Activated CD8-positive, alpha-beta memory T cell treated with anti-CD3 and anti-CD28 coated beads for 4 hours (primary cell): ENCODE data around the gene MEGF11.

Experiments used
- DNase-seq, 2 donors: peaks; one replicate each; pipeline ENCODE4 v3.0.0-alpha.2; 2020; ENCODE audit warnings: low read depth in 2 of 2

The MEGF11 gene

DNA sequence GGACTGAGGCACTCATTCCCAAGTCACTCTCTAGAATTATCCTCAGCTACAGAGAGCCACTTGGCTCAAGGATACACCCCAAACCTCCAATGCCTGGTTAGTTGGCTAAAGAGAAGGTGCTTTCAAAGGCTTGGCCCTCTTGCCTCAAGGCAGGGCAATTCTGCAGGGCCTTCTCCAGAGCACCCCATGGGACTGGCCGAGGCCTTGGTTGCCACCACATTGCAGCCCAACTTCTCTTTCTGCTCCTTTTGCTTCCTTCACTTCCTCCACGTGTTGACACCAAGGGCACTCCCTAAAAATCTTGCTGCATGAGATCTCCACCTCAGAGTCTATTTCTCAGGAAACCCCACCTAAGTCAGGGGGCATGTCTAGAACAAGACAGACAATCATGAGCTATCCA lies 36.7 kb downstream of the MEGF11 start:
- DNase-seq, result no peak

DNA sequence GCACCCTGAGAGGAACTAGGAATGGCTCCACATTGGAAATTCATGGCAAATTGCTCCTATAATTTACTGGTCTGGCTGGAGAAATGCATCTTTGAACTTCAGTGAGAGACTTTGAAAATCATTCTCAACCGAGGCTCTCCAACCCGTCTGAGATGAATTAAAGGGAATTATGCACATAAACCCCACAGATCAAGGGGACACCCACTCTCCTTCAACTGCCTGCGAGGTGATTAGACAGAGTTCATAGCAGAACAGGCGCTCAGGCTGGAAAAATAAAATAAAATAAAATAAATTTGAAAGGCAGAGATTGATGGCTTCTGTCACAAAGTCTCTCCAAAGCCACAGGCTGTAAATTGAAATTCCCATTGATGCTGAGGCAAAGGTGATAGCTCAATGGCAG lies 37.7 kb downstream of the MEGF11 start:
- no peak for DNase-seq

DNA sequence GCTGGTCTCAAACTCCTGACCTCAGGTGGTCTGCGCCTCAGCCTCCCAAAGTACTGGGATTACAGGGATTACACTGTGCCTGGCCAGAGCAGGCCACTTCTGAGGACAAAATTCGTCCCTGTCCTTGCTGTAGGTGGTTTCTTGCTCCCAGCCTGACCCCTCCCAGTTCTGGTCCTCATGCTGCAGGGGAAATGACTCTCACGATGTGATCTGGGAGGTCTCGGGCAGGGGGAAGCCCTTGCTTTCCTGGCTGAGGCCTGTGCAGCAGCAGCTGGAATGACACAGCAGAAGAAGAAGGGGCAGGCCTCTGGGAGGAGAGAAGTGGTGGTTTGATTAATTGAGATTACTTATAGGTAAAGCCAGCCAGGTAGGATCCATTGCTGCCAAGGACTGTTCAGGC lies 39.3 kb downstream of the MEGF11 start:
- DNase-seq, result no peak

- DNase-seq, result no peak
Measured at GRCh38 chr15:66212563-66212921, 41.0 kb downstream of the MEGF11 start.

DNA sequence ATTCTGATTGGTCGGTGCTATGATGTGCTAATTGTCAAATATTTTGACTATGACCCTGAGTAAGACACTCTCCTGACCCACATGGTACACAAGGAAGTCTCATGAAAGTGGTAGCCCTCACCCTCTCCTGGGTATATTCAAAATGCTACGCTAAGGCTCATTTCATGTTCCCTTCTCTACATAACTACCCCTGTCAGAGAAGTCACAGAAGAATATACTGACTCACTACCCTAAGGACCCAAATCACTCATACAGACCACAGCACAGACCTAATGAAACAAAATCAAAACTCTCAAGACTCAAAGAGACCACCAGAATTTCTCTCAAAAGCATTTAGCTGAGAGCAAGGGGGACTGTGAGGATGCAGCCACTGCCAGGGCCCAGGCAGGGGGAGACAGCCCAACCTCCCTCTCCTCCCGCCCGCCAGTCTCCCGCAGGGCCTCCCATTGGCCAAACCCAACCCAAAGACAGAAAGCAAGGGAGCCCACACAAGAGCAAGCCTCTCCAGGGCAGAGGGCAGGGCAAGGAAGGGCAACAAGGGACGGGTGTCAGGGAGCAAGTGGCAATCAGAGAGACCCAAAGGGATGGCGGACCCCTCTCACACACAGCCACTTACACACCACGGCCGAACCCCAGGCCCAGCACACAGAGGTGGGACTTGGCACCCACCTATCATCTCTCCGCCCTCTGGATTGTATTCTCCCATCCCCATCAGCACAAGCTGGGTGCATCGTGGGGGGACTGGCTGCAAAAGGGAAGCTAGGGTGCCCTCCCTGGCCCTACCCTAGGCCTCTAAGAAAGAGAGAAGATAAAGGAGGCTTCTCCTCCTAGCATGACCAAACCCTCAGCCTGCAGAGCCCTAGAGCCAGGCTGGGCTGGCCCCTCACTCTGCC lies 41.6 kb downstream of the MEGF11 start:
- DNase-seq, result no peak

DNA sequence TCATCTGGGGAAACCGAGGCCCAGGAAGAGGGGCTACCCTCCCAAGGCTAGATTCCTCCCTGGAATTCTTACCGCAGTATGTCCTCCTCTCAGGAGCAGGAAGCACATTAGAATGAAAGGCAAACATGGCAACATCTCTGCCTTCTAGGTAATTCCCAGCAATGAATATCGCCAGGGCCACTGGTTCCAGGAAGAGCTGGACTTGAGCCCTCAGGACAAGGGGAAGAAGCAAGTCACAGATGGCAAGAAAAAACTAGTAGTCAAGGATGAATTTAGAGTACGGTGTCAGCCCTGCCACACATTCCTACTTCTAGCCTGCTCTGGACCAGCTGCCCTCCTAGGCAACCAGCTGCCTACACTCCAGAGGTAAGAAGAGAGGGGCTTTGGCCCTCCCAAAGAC lies 42.9 kb downstream of the MEGF11 start:
- no peak for DNase-seq

DNA sequence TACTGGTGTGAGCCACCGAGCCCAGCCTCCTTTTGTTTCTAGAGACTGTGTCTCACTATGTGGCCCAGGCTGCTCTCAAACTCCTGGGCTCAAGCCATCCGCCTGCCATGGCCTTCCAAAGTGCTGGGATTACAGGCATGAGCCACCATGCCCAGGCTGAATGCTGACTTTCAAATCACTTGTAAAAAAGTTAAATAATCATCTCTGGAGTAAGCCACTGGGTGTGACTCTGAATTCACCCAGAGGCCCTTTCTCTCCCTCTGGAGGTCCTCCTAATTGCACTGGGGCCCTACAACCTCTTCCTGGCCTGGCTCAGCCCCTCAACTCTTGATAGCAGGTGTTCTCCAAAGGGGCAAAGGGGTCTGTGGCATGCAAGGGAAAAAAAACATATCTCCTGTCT lies 54.8 kb downstream of the MEGF11 start:
- no peak for DNase-seq

- DNase-seq, result no peak
Measured at GRCh38 chr15:66196602-66197001, 56.9 kb downstream of the MEGF11 start.

DNA sequence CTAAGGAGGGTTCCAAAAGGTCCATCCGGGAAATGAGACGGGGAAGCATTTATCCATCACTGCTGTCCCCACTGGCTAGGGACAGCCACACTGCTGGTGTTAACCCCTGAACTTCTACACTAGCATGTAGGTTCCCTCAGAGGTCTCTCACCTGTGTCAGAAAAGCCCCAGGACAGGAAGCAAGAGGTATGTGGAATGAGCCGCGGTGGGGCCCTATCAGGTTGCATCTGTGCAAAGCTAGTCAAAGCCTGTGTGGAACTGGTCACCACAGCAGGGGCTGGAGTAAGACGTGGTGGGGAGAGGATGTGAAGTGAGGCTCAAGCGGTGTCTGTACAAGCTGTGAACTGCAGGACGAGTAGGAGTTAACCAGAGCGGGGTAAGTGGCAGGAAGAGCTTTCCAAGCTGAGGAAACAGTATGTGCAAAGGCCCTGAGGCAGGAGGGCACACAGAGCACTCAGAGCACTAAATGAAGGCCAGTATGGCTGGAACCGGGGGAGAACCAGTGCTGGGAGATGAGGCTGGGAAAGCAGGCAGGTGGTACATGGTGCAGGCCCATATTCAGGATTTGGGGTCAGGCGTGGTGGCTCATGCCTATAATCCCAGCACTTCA lies 57.8 kb downstream of the MEGF11 start:
- no peak for DNase-seq

- DNase-seq, result no peak
Measured at GRCh38 chr15:66193066-66193465, 60.5 kb downstream of the MEGF11 start.

GRCh38 chr15:66190746-66191145 lies 62.8 kb downstream of the MEGF11 start:
- no peak for DNase-seq

DNA sequence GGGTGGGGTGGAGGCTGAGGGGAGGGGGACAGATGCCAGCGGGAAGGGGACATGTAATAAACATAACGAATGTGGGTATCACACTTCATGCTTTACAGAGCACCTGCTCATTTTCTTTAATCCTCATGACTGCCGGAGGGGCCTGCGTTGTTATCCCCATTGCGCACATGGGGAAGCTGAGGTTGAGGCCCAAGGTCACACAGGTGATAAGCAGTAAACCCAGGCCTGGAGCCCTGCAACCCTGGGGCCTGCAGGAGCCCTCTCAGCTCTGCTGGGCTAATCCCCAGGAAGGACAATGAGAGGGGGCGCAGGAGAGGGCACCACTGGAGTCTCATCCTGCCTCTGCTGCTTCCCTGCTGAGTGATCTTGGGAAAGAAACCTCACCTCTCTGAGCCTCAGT lies 64.3 kb downstream of the MEGF11 start:
- DNase-seq, result no peak

- no peak for DNase-seq
Measured at GRCh38 chr15:66188464-66188863, 65.1 kb downstream of the MEGF11 start.

DNA sequence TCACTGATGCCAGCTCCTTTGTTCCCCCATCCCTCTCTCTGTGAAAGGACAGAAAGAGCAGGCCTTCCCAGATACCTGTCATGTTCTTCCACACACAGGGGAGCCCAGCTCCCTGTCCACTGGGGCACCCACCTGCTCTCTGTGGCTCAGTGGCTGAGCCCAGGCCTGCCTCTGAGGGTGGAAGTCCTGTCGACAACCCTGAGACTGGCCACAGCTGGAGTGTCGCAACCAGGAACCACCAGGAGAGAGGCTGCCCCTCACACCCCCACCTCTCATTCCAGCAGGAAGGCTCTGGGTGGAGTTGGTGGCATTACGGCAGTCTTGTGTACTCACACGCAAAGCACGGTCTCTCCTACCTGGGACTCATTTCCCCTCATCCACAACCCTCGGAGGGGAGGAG lies 66.3 kb downstream of the MEGF11 start:
- no peak for DNase-seq

GRCh38 chr15:66186049-66186825 lies 67.3 kb downstream of the MEGF11 start:
- no peak for DNase-seq

DNA sequence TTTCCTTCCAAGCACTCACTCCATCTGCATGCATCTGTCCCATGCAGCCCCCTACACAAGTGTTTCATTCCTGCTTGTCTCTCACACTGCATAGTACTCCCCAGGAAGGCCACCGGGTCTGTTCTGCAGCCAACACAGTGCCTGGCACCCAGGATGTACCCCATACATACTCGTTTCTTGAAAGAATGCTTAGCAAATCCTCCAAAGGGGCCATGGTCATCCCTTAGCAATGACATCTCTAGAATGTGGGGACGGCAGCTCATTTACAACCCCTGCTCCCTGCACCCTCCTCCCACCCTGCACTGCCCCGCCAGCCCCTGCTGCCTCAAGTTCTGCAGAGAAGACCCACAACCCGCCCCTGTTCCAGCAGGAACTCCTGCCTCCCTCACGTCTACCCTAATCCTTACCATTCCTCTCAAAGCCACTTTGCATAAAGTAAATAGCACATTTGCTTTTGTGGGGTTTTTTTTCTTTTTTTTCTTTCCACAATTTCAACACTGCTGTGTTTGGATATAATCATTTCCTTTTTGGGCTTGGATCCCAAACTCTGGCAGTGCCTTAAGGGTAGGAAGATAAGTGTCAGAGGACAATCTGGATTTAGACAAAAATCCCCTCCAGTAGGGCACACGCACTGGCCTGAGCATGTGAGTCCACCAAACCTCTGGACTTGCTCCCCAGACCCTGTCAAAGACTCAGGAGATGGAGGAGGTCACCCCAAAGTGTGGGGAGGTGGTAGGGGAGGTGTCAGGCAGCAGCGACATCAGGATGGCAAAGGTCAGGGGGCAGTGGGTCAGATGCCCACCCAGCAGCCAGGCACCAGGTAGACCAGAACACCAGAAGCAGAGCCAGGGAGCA lies 68.4 kb downstream of the MEGF11 start:
- DNase-seq, result no peak

- DNase-seq, result no peak
Measured at GRCh38 chr15:66184492-66184891, 69.1 kb downstream of the MEGF11 start.

DNA sequence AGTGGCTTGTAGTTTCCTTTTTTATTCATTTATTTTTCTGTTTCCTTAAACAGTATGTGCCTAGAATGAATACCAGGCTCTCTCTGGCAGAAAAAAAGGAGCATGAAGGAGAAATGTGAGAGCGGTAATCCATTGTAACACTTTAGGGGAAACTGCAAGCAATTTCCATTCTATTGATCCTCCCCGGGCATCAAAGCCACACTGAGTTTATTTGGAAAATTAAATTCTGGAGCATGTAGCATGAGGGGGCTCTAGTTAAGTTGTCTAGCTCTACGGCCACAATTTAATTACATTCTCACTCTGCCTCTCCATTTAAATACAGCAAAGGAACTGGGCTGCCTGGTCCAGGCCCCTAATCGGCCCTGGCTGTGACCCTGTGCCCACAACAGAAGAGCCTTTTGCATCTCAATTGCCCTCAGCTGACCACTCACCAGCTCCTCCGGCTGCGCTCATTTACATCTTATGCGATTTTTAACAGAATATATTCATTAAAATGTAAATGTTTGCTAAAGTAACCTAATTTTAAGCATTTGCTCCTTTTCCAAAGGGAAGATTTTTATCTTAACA lies 72.9 kb downstream of the MEGF11 start:
- no peak for DNase-seq

DNA sequence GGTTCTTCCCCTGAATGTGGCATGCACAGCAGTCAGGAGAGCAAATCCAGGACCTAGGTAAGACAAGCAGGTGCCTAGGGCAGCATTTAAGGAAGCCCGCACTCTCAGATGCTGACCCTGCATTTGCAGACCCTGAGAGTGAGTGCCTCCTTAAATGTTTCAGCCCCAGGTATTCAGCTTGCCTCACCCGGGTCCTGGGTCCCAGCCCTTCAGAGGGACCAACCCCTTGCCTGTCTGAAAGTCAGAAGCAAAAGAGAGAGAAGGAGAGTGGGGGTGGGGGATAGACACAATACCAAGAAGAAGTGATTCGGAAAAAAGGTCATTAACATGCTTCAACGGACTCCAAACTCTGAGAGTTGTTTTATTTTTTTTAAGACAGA lies 75.0 kb downstream of the MEGF11 start:
- no peak for DNase-seq

DNA sequence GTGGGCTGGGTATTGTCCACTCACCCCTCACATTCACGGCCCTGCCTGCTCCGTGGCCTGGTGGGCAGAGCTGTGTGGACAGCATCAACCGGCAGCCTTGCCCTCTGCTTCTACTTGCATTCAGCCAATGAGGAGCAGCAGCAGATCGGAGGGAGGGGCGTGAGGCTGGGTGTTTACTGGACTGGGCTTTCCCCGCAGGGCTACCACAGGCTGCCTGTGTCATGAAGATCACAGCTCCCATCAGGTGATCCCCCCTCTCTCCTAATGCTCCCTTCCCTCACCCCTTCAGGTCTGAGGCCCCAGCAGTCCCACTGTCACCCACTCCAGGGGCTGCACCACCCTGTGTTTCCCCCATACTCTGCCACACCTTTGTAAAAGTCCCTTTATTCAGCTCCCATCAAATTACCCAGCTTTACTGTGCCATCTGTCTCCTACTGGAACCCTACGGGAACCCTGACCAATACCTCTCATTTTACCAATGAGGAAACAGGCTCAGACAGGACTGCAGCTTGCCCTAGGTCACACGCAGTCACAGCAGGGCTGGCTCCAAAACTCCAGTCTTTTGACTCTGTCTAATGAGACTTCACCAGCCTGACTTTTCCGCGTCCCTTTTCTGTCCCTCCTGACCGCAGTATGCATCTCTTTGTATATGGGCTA lies 81.1 kb downstream of the MEGF11 start:
- no peak for DNase-seq

GRCh38 chr15:66171841-66172240 lies 81.7 kb downstream of the MEGF11 start:
- DNase-seq, result no peak
